HG03457 (cell line): ENCODE results near the gene PKIG.
"Not testable (repeated sequence)": the region's sequence is repeated elsewhere in the genome, so short reads cannot be mapped to it uniquely, and the experiment has no call there.

ENCODE experiments used
- ATAC-seq: cut with Tn5 transposase; IDR thresholded peaks from one replicate; pipeline ENCODE4 v1.9.1; 2021; ENCODE audit warnings: moderate number of reproducible peaks; ENCODE audit not compliant: unreplicated experiment

Gene PKIG

DNA sequence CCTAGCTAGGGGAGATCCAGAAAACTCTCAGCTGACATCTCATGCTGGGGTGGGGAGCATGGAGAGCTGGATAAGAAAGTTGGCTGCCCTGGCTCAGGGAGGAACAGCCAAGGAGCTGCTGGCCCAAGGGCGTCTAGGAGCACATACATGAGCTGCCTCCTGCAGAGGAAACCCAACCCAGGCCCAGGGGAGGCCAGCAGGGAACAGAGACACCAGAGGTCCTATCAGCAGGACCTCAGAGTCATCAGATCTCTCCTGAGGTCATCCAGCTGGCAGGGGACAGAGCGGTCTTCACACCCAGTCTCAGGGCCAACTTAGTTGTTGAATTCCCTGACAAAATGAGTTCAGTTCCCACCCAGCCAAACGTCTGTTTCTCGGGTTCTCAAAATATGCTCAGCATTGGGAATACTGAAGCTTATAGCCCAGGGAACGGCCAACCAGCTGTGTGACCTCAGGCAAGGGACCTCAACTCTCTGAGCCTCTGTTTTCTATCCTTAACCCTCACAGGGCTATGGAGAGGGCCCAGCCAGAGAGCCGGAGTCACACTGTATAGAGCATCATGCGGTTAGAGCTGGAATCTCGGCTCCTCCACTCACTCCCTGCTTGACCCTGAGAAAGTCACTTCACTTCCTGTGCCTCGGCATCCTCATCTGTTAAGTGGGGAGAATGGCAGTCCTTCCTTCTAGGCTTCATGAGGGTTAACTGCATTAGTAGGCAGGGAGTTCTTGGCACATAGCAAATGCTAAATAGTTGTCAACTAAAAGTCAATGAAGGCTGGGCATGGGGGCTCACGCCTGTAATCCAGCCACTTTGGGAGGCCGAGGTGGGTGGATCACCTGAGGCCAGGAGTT lies 55.4 kb downstream of the PKIG start:
- ATAC-seq: no peak

DNA sequence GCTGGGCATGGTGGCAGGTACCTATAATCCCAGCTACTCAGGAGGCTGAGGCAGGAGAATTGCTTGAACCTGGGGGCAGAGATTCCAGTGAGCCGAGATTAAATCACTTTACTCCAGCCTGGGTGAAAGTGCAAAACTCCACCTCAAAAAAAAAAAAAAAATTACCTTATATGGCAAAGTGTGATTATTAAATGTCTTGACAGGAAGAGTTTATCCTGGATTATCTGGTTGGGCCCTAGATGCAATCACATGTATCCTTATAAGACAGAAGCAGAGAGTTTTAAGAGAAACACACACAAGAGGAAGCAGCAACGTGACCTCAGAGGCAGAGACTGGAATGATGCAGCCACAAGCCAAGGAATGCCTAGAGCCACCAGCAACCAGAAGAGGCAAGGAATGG lies 58.1 kb downstream of the PKIG start:
- no peak for ATAC-seq

DNA sequence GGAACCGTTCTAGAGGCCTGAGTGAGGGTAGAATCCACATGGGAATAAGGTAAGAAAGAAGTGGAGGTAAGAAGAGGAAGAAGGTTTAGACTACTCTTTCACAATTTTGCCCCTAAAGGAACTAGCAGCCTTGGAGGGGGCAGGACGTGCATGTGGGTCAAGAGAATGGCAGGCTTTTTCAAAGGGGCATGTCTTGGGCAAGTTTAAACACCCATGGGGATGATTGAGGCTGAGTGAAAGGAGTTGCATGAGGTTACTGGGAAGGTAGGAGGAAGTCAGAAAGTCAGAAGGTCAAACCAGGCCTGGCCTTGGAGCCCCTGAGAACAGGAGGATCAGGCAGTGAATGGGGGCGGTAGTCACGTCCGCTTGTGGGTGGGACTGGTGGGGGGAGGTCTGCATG lies 58.9 kb downstream of the PKIG start:
- ATAC-seq: no peak

DNA sequence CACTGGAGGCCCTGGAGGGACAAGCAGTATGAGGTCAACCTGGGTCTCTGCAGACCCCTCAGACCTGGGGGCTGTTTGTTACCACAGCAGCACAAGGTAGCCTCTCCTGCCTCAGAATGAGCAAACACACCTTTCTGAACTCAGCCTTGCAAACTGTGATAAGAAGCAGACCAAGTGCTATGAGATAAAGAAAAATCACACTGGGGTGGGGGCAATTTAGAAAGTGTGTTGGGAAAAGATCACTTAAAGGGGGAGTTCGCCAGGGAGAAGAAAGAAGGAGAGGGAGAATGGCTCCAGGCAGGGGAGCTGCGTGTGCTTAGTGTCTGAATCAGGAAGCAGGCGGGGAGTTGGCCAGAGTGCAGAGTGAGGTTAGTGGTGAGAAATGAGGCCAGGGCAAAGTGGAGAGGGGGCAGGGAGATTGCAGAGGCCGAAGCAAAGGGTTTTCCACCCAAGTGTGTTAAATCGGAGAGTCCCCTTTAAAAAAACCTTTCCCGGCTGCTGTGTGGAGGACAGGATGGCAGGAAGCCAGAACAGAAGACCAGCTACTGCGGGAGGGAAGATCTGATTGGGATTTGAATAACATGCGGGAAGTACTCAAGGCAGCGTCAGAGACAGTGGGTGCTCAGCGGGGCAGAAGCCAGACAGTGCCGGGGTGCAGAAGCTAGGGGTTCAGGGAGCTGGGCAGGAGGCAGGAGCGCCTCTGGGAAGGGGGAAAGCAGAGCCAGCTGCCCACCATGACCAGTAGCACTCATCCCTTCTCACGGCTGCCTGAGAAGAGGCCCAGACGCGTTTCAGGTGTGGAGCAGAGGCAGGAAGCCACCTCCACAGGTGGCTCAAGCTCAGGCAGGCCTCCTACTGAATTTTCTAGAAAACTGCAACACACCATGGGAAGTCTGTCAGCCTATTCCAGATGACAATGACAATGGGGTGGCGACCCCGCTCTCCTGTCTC lies 60.1 kb downstream of the PKIG start:
- no peak for ATAC-seq

DNA sequence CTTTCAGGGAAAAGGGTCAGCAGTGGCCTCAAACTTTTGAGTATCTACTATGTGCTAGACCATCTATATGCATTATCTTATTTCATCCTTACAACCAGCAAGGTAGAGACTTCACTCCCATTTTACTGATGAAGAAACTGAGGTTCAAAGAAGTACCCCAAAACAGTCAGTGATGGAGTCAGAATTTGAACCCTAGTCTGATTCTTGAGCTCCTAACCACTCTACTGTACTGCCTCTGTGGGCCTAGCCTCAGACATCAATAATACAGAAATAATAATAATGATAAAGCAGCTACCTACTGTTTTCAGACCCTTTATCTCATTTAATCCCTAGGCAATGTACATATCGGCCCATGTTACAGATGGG lies 60.8 kb downstream of the PKIG start:
- no peak for ATAC-seq

DNA sequence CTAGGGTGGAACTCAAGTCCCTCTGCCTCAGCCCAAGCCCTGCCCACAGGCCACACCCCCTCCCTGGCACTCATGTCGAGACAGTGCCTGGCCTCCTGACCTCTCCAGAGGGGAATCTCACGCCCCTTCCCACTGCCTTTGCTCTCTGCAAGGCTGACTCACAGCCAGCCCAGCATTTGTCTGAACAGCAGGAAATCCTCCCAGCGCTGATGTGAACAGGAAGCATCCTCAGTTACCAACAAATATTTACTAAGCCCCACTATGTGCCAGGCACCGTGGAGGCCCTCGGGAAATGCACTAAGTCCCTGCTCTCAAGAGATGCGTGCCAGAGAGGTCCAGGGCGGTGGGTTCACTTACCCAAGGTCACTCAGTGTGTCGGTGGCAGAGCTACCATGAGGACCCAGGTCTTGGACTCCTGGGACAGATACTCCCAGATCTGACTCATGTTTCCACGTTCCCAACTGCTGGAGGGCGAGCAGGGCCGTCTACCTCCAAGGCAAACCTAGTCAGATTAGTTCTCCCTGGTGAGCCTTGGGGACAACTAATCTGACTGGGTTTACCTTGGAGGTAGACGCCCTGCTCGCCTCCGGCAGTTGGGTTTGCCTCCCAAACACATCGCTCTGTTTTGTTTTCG lies 61.3 kb downstream of the PKIG start:
- ATAC-seq: no peak

DNA sequence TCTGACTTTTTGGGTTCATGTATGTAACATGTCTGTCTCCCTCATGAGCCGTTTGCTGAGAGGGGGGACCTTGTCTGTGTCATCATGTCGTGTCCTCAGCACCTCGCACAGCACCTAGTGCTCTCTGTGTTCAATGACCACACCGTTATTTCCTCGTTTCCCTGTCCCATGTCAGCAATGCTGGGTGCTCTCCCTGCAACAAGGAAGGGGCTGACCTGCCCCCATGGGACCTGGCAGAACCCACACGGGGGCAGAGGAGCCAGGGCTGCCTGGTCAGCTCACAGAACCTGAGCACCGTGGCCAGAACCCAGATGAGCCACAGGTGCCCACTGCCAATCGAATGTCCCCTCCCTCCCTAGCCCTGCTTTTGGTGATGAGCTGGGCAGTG lies 61.8 kb downstream of the PKIG start:
- no peak for ATAC-seq

DNA sequence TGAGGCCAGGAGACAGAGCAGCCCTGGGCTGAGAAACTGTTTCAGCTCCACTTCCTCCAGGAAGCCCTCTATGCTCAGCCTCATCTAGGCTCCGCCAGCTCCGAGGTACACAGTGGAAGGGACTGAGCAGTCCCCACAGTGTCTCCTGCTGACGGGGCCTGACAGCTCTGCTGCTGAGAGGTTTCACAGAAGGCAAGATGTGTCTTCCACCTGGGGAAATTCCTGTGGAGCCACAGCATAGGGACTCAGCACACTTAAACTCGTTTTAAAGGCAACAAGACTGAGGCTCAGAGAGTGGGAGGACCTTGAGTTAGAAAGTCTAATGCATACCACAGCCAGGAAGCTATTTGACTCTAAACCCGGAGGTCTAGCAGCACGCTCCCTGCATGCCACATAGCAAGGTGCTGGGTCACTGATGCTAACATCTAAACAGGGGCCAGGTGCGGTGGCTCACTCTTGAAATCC lies 62.3 kb downstream of the PKIG start:
- ATAC-seq: no peak

DNA sequence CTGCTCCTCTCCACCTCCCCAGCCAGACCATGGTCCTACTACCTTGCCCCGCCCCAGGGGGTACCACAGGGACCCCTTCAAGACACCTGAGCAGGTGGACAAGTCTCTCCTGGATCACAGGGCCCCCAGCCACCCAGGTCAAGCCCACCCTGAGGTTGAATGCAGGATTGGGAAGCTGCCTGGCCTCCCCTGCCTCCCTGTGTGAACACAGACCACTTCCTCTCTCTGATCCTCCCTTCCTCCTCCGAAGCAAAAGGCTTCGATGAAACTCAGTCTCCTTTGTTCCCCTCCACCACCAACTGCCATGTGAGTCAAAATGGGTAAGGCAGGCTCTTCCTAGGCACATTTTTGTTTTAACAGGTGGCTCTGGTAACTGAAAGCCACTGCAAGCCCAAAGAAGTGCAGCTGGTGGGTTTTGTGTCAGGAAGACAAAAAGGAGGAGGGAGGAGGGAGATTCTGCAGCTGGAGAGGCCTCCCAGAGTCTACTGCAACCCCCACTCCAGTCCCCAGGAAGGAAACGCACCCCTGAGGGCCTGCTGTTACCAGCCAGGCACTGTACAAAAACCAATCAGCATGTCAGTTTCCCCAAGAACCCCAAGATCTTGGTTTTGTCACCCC lies 63.8 kb downstream of the PKIG start:
- no peak for ATAC-seq

DNA sequence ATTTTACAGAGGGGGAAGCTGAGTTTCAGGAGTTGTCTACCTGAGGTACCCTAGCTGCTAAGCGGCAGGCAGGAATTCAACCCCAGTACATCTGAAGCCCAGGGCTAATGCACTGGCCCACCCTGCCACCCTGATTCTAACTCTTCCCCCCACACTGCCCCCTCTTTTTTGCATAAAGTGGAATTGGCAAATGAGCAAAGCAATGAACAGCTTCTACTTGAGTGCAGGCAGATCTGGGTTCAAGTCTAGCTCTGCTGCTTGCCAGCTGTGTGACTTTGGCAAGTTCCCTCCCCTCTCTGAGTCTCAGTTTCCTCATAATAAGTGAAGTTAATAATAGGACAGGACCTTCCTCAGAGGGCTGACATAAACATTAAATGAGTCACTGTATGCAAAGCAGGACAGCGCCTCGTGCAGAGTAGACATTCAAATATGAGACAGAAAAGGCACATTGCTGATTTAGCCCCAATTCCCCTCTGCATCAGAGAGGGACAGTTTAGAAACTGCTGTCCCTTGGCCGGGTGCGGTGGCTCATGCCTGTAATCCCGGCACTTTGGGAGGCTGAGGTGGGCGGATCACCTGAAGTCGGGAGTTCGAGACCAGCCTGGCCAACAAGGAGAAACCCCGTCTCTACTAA lies 64.4 kb downstream of the PKIG start:
- ATAC-seq: no peak

DNA sequence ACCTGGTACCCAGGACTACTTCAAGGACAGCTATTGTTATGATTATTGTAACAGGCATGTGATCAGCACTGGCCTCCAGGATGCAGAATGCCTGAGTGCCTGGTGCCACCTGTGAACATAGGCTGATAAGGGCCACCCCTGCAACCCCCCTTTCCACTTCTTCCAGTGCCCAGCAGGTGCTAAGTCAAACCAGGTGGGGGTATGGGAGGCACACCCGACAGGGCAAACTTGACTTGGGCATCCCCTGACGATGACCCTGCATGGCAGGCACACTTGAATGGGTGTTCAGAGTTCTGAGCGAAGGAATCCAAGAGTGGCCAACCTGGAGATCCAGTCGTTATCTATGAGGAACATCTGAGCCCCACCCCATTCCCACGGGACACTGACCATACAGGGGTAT lies 65.7 kb downstream of the PKIG start:
- no peak for ATAC-seq

DNA sequence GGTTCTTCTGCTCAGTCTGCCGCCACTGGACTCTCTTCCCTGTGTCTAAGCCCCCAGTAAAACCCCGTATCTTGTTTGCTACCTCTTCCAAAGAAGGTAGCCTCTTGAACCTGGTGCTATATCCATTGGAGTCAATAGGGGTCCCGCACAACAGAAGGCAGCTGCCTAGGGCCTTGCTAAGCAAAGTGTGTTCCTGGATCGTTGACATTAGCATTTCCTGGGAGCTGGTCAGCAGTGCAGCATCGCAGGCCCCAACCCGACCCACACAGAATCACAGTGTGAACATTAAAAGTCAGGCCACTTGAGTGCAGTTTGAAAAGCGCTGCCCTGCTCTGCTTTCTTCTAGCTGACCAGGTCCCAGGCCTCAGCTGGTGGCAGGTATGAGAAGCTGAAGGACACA lies 66.2 kb downstream of the PKIG start:
- no peak for ATAC-seq

DNA sequence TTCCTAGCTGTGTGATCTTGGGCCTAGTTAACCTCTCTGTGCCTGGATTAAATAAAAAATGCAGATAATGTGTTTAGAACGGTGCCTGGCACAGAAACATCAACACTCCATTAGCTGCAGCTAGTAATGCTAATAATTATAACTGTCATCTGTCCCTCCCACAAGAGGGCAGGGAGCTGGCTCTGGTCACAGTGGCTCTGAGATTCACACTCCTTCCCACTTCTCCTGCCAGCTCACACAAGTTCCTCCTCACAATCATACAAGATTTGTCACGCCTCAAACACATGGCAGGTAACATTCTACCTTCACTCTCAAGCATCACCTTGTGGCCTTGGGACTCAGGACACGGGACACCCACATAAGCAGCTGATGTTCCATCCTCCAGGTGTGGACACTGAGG lies 66.7 kb downstream of the PKIG start:
- ATAC-seq: no peak

DNA sequence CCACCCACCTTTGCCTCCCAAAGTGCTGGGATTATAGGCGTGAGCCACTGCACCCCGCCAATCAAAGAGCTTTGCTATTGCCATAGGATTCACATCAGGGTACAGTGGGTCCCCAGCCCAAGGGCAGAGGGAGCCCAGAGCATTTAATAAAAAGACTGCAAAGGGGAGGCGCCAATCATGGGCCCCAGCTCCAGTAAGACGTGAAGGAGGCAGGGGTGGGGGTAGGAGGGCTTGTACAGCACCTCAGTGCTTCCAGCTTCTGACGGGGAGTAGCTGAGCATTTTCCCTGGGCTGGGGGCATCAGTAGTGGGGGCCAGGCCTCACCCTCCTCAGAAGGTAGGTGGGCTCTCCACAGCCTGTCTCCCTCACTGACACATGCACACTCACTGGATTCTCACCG lies 67.6 kb downstream of the PKIG start:
- no peak for ATAC-seq

DNA sequence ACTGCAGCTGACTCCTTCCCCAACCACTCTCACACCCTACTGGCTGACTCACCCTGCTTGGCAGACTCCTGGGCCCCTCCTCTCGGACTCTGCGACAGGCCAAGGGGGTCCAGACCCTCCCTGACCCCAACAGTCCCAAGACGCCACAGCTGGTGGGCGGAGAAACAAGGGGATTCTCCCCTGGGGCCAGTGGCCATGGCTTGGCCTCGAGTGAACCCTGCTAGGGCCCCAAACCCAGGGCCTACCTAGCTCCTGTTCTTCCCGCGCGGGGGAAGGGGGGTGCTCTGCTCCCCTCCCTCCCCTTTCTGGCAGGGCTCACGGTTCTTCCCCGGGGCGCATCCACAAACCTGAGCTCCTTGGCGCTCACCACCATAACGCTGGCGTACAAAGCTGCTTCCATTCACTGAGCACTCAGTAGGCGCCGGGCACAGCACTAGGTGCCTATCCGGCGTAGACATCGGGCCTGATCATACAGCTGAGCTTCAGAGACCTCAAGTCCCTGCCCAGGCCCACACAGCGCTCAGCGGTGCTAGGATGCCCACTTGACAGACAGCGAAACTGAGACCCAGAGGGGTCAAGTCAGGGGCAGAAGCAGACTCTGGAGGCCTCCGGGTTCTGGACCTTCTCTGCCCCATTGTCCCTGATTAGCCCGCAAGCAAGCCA lies 68.5 kb downstream of the PKIG start:
- ATAC-seq: no peak

DNA sequence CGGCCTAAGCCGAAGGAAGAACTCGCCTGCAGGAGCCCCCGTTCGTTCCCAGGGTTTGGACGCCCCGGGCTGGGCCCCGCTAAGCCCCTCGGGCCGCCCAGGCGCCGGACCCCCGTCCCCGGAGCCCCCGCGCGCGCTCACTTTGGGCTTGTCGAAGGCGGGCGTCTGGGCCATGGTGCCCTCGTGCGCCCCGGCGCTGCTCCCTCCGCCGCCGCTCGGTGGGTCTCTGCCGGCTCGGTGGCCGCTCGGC lies 69.0 kb downstream of the PKIG start:
- ATAC-seq: no peak

DNA sequence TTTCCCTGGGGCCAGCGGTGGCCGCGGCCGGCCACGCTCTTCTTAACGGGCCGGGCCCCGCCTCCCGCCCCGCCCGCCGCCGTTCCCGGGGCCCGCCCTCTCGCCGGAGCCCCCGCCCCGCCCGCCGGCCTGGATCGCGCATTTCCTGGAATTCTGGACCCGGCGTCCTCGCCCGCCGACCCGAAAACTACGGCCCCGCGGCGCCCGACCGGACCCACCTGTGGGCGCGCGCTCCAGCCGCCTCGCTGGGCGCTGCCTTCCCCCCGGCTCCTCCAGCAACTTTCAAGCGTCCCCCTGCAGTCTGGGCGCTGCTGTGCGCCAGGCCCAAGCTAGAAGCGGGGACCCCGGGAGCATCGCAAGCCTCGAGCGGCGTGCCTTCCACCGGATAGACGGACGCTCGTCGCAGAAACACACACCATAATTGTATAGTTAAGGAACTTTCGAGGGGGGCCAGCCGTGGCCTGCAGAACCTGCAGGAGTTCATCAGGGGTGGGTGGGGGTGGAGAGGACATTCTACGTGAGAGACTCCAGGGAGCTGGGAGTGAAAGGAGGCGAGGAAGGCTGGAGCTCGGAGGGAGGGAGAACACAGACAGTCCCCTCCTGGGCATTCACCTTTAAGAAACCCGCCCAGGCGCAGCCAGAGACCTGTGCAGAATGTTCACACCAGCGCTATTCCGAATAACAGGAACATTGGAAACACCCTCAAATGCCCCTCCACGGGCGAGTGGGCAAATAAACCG lies 69.5 kb downstream of the PKIG start, which contains the start of gene ADA:
ADA (minus strand) TSS at position 16 of the 740 bp plus-strand sequence. CDS start 92 bp downstream, outside the sequence.
- no peak for ATAC-seq

DNA sequence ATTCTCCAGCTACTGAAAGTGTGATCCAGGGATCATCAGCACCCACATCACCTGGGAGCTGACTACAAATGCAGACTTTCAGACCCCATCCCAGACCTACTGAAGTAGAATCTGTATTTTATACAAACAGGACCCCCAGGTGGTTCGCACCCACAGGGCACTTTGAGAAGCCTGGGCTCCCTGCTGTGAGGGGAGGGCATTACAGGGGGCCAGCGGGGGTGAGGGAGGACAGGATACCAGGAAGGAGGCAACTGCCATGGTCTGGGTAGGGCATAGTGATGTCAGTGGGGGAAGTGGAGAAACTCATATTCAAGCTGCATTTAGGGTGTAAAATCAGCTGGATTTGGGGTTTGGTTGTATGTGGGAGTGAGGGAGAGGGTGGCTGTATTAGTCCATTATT lies 71.2 kb downstream of the PKIG start:
- no peak for ATAC-seq

DNA sequence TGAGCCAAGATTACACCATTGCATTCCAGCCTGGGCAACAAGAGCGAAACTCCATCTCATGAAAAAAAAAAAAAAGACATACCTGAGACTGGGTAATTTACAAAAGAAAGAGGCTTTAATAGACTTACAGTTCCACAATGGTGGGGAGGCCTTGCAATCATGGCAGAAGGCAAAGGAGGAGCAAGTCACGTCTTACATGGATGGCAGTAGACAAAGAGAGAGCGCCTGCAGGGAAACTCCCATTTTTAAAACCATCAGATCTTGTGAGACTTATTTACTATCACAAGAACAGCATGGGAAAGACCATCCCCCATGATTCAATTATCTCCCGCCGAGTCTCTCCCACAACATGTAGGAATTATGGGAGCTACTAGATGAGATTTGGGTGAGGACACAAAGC lies 71.8 kb downstream of the PKIG start:
- not testable (repeated sequence) for ATAC-seq

DNA sequence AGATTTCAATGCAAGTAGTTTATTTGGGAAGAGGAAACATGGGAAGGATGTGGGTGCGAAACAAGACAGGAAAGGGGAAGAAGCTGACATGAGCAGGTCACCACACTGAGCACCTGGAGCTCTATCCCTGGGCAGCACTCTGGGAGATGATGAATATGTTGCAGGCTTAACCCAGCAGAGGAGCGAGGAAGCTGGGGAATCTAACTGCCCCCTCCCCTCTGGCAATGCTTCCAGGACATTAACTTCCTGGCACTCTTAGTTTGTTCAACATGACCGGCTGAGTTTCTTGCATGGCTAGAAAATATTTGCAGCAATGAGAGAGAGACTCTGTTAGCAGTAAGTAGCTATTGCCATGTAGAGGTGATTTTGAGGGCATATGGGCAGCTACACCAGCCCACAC lies 74.1 kb downstream of the PKIG start:
- no peak for ATAC-seq
